Esophagus squamous epithelium (tissue), 4 donors: ENCODE data around the gene MRAP2.
"Not testable (repeated sequence)": the region's sequence is repeated elsewhere in the genome, so short reads cannot be mapped to it uniquely, and the experiment has no call there.

ENCODE experiments used
- POLR2A ChIP-seq, 4 donors: fragments of 450-650 bp; IDR thresholded peaks; one replicate each; pipeline ENCODE4 v1.6.1; 2017; ENCODE audit warnings: antibody characterized with exemption in 4 of 4, mild to moderate bottlenecking in 4 of 4, moderate library complexity in 3 of 4
- TF ChIP-seq, protein P1 (sequence below), 6 experiments: fragments of 450-650 bp in 4 of 6; fragments of 200-600 bp in 2 of 6; sonication (generic) in 2 of 6; IDR thresholded peaks; one replicate each; pipeline ENCODE4 v1.5.1; 2016 to 2019; ENCODE audit warnings: antibody characterized with exemption in 6 of 6, mild to moderate bottlenecking in 4 of 6, moderate library complexity in 4 of 6

DNA sequence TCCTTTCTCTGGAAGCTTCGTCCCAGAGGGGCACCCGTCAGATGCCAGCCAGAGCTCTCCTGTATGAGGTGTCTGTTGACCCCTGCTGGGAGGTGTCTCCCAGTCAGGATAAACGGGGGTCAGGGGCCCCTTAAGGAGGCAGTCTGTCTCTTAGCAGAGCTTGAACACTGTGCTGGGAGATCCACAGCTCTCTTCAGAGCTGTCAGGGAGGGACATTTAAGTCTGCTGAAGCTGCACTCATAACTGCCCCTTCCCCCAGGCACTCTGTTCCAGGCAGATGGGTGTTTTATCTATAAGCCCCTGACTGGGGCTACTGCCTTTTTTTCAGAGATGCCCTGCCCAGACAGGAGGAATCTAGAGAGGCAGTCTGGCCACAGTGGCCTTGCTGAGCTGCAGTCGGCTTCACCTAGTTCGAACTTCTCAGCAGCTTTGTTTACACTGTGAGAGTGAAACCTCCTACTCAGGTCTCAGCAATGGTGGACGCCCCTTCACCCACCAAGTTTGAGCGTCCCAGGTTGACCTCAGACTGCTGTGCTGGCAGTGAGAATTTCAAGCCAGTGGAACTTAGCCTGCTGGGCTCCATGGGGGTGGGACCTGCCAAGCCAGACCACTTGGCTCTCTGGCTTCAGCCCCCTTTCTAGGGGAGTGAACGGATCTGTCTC is 81.5 kb downstream of the MRAP2 start:
- TF ChIP-seq, protein P1, sequence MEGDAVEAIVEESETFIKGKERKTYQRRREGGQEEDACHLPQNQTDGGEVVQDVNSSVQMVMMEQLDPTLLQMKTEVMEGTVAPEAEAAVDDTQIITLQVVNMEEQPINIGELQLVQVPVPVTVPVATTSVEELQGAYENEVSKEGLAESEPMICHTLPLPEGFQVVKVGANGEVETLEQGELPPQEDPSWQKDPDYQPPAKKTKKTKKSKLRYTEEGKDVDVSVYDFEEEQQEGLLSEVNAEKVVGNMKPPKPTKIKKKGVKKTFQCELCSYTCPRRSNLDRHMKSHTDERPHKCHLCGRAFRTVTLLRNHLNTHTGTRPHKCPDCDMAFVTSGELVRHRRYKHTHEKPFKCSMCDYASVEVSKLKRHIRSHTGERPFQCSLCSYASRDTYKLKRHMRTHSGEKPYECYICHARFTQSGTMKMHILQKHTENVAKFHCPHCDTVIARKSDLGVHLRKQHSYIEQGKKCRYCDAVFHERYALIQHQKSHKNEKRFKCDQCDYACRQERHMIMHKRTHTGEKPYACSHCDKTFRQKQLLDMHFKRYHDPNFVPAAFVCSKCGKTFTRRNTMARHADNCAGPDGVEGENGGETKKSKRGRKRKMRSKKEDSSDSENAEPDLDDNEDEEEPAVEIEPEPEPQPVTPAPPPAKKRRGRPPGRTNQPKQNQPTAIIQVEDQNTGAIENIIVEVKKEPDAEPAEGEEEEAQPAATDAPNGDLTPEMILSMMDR (IDR thresholded peaks at IDR 0.05): not testable (repeated sequence)
- TF ChIP-seq POLR2A (IDR thresholded peaks at IDR 0.05): not testable (repeated sequence)
